Right cardiac atrium (tissue), 5 donors: ENCODE measurements around the gene TSPO2. TPM values are rescaled to one million over a fixed set of nuclear protein-coding genes. Genes with fewer than 3 reads are reported as not detected.
A peak's percentile ranks its signal among the peaks of the same experiment; 100 is the strongest.

Source experiments
- ATAC-seq, 2 donors: fragments of 200-7000 bp; cut with Tn5 transposase; one replicate each; pipeline versions ENCODE4 v1.8.0 to v1.9.1; 2020; ENCODE audit warnings: moderate library complexity in 2 of 2, mild to moderate bottlenecking in 1 of 2
- DNase-seq, 3 donors: peaks; one replicate each; pipeline ENCODE4 v3.0.0-alpha.2; 2020
- H3K27ac ChIP-seq: one replicate; pipeline ENCODE4 v1.5.1; 2013; ENCODE audit warnings: mild to moderate bottlenecking, low read length, control low read depth, moderate library complexity
- H3K27me3 ChIP-seq: one replicate; pipeline ENCODE4 v1.6.1; 2013; ENCODE audit not compliant: control insufficient read depth, insufficient read depth
- H3K4me1 ChIP-seq: one replicate; pipeline ENCODE4 v1.6.1; 2013; ENCODE audit warnings: low read length; ENCODE audit not compliant: control insufficient read depth, insufficient read depth
- H3K4me3 ChIP-seq: one replicate; pipeline ENCODE4 v1.5.1; 2013; ENCODE audit warnings: low read length, control low read depth
- H3K9me3 ChIP-seq: one replicate; pipeline ENCODE4 v1.6.1; 2013; ENCODE audit warnings: low read length; ENCODE audit not compliant: control insufficient read depth
- WGBS: extraction: QIAGEN DNeasy Blood & Tissue Kit; methylation state at CpG from one replicate; pipeline ENCODE4 v1.1.7; 2013; 5-methylcytosine and 5-hydroxymethylcytosine counted together
- intact Hi-C, 4 donors: fragments of 100-400 bp; cut with DNase I; formaldehyde crosslinking; loops; one replicate each; pipeline versions ENCODE4 v1.11.0 to v1.14.0; 2022 to 2023
- polyA plus RNA-seq: library from polyadenylated mRNA; stranded (reverse); fragments of 200-250 nt; gene quantifications from one replicate; pipeline ENCODE4 v1.2.3, GENCODE V29; 2013
- total RNA-seq, 4 donors: library from RNA; stranded (reverse); fragmentation: NEBNext Ultra II Directional; extraction: Animal tissue kit (Norgen Biotek cat#: 25700); gene quantifications; one replicate each; pipeline ENCODE4 v1.2.1, GENCODE V29; 2021
- donor health status: healthy with polysubstance abuse.
- donor health status: DM: no; HTN: yes; CAD: no.
- donor health status: DM: no; HTN: no; CAD: no.
- donor health status: DM: no; HTN: yes; CAD: no; lungs with severe emphysema.
- donor health status: DM: yes; HTN: yes; CAD: no.

The TSPO2 gene
- total and polyA plus RNA-seq, 5 donors = not detected

- H3K4me1 ChIP-seq = no peaks in the 10 kb centered on the region
- H3K4me3 ChIP-seq = peak overlapping the region; percentile 41
- intact Hi-C loops = loop anchor here in 2 of 4 donors (10.0 kb wide), 1 partner anchor 132 kb away; no protein-coding TSS in a partner anchor
- no peaks in the 10 kb centered on the region for H3K9me3 ChIP-seq
- DNase-seq (no peak), ATAC-seq (no peak)
- WGBS = 40% methylated on average over 4 of the region's 4 CpGs
- H3K27me3 ChIP-seq = no peaks in the 10 kb centered on the region
- H3K27ac ChIP-seq = no peak overlapping the region
These were observed 15.0 kb upstream of the TSPO2 start for GRCh38 chr6:41027241-41027640.

- Histone ChIP-seq H3K9me3 (no peaks in the 10 kb centered on the region), H3K27ac (peak overlapping the region; percentile 31), H3K4me3 (peak overlapping the region; percentile 41), H3K4me1 (no peaks in the 10 kb centered on the region), H3K27me3 (no peaks in the 10 kb centered on the region)
- intact Hi-C loops = loop anchor here in 2 of 4 donors (10.0 kb wide), 1 partner anchor 133 kb away; no protein-coding TSS in a partner anchor
- ATAC-seq (peak; percentile 96 to 97), DNase-seq (peak; percentile 89 to 97 (median 95))
- WGBS = 1% methylated on average over 45 of the region's 45 CpGs
These were observed 14.3 kb upstream of the TSPO2 start for GRCh38 chr6:41027799-41028560.

- intact Hi-C loops = loop anchor here in 2 of 4 donors (10.0 kb wide), 1 partner anchor 134 kb away; no protein-coding TSS in a partner anchor
- peak; percentile 66 to 70 for ATAC-seq
- WGBS = 35% methylated on average over 13 of the region's 13 CpGs
- no peak for DNase-seq
- H3K9me3 ChIP-seq = no peaks in the 10 kb centered on the region
- no peaks in the 10 kb centered on the region for H3K4me1 ChIP-seq
- H3K4me3 ChIP-seq = peak overlapping the region; percentile 41
- peak overlapping the region; percentile 31 for H3K27ac ChIP-seq
- H3K27me3 ChIP-seq = no peaks in the 10 kb centered on the region
These were observed 13.5 kb upstream of the TSPO2 start for GRCh38 chr6:41028561-41029412.

GRCh38 chr6:41032830-41033229 is 9.4 kb upstream of the TSPO2 start:
- no peak for ATAC-seq
- intact Hi-C loops = no loop called here
- no peaks in the 10 kb centered on the region for H3K9me3 ChIP-seq
- no peak overlapping the region for H3K27ac ChIP-seq
- H3K4me1 ChIP-seq = no peaks in the 10 kb centered on the region
- H3K4me3 ChIP-seq = no peak overlapping the region
- H3K27me3 ChIP-seq = no peaks in the 10 kb centered on the region
- DNase-seq = no peak
- WGBS = 94% methylated on average over 15 of the region's 15 CpGs

GRCh38 chr6:41033776-41034175 is 8.5 kb upstream of the TSPO2 start:
- no peak for DNase-seq

GRCh38 chr6:41036186-41036585 is 6.1 kb upstream of the TSPO2 start:
- intact Hi-C loops = no loop called here
- Histone ChIP-seq H3K9me3 (no peaks in the 10 kb centered on the region), H3K4me3 (no peak overlapping the region), H3K27me3 (no peaks in the 10 kb centered on the region), H3K4me1 (no peaks in the 10 kb centered on the region), H3K27ac (no peak overlapping the region)
- no peak for ATAC-seq
- 70% methylated on average over 3 of the region's 3 CpGs for WGBS
- DNase-seq = no peak

More at GRCh38 chr6:41033776-41034175, 8.5 kb upstream of the TSPO2 start:
- H3K4me3 ChIP-seq = no peak overlapping the region
- H3K9me3 ChIP-seq = no peaks in the 10 kb centered on the region
- ATAC-seq = no peak
- no peaks in the 10 kb centered on the region for H3K27me3 ChIP-seq
- 90% methylated on average over 13 of the region's 13 CpGs for WGBS
- H3K27ac ChIP-seq = no peak overlapping the region
- intact Hi-C loops = no loop called here
- H3K4me1 ChIP-seq = no peaks in the 10 kb centered on the region

- intact Hi-C loops = no loop called here
- DNase-seq (no peak), ATAC-seq (no peak)
- H3K4me3 ChIP-seq = no peak overlapping the region
- no peaks in the 10 kb centered on the region for H3K9me3 ChIP-seq
- 95% methylated on average over 2 of the region's 2 CpGs for WGBS
- no peaks in the 10 kb centered on the region for H3K27me3 ChIP-seq
- H3K4me1 ChIP-seq = no peaks in the 10 kb centered on the region
- no peak overlapping the region for H3K27ac ChIP-seq
These were observed 5.7 kb upstream of the TSPO2 start for GRCh38 chr6:41036601-41037000.

- Histone ChIP-seq H3K27me3 (no peaks in the 10 kb centered on the region), H3K4me3 (no peak overlapping the region), H3K4me1 (no peaks in the 10 kb centered on the region), H3K27ac (no peak overlapping the region), H3K9me3 (no peaks in the 10 kb centered on the region)
- DNase-seq (no peak), ATAC-seq (no peak)
- intact Hi-C loops = no loop called here
- WGBS = 71% methylated on average over 13 of the region's 13 CpGs
These were observed 5.0 kb upstream of the TSPO2 start for GRCh38 chr6:41037107-41037900.

- Histone ChIP-seq H3K9me3 (no peaks in the 10 kb centered on the region), H3K4me1 (peaks cover 2% of the 10 kb centered on the region), H3K4me3 (no peak overlapping the region), H3K27ac (no peak overlapping the region), H3K27me3 (no peaks in the 10 kb centered on the region)
- intact Hi-C loops = no loop called here
- ATAC-seq = peak in 1 of 2 donors; percentile 25
- DNase-seq = no peak
- 87% methylated on average over 3 of the region's 3 CpGs for WGBS
These were observed 4.1 kb upstream of the TSPO2 start for GRCh38 chr6:41038205-41038604.

- intact Hi-C loops = no loop called here
- peak; percentile 10 to 30 for ATAC-seq
- no peak for DNase-seq
- no peak within 1 kb of the TSS for H3K4me3 ChIP-seq
- 69% methylated on average over 10 of the region's 10 CpGs for WGBS
- H3K27ac ChIP-seq = no peak within 1 kb of the TSS
- H3K4me1 ChIP-seq = peaks cover 2% of the 10 kb centered on the region
- no peaks in the 10 kb centered on the region for H3K9me3 ChIP-seq
- H3K27me3 ChIP-seq = no peaks in the 10 kb centered on the region
These were observed 2.9 kb upstream of the TSPO2 start, which contains the start of gene UNC5CL for GRCh38 chr6:41039060-41039998. Gene UNC5CL (minus strand): TSS chr6:41039221. CDS start chr6:41035074, 4,147 bp downstream.
